Liver (tissue), 10 donors: ENCODE data around the gene MAGIX. TPM values are rescaled to one million over a fixed set of nuclear protein-coding genes. Genes with fewer than 3 reads are reported as not detected.

Experiments
- DNase-seq: peaks from one replicate; pipeline ENCODE4 v3.0.0-alpha.2; 2017; ENCODE audit warnings: low spot score
- H3K27ac ChIP-seq, 2 donors: one replicate each; pipeline ENCODE4 v1.7.0; 2013; ENCODE audit warnings: inconsistent platforms in 2 of 2, low read length in 2 of 2, control low read depth in 1 of 2, low read depth in 1 of 2, mild to moderate bottlenecking in 1 of 2
- H3K27me3 ChIP-seq, 4 donors: one replicate each; pipeline versions ENCODE4 v1.6.1 to v1.7.0; 2013; ENCODE audit warnings: low read length in 3 of 4, inconsistent platforms in 1 of 4, mild to moderate bottlenecking in 1 of 4, moderate library complexity in 1 of 4; ENCODE audit not compliant: control insufficient read depth in 4 of 4, insufficient read depth in 4 of 4
- H3K36me3 ChIP-seq, 4 donors: one replicate each; pipeline versions ENCODE4 v1.6.1 to v1.7.0; 2013; ENCODE audit warnings: low read length in 3 of 4, mild to moderate bottlenecking in 3 of 4, low read depth in 1 of 4, moderate library complexity in 1 of 4; ENCODE audit not compliant: control insufficient read depth in 4 of 4, insufficient read depth in 3 of 4
- H3K4me1 ChIP-seq, 4 donors: one replicate each; pipeline versions ENCODE4 v1.6.1 to v1.7.0; 2013; ENCODE audit warnings: low read length in 3 of 4, mild to moderate bottlenecking in 3 of 4, moderate library complexity in 1 of 4; ENCODE audit not compliant: control insufficient read depth in 4 of 4, insufficient read depth in 4 of 4
- H3K4me3 ChIP-seq, 3 donors: one replicate each; pipeline versions ENCODE4 v1.6.1 to v1.7.0; 2013; ENCODE audit warnings: low read length in 3 of 3, control low read depth in 1 of 3, low read depth in 1 of 3, mild to moderate bottlenecking in 1 of 3
- H3K9ac ChIP-seq, 2 donors: one replicate each; pipeline ENCODE4 v1.7.0; 2013; ENCODE audit warnings: low read length in 2 of 2, mild to moderate bottlenecking in 2 of 2, moderate library complexity in 2 of 2, control low read depth in 1 of 2, low read depth in 1 of 2
- H3K9me3 ChIP-seq, 4 donors: one replicate each; pipeline versions ENCODE4 v1.6.1 to v1.7.0; 2013; ENCODE audit warnings: low read length in 3 of 4; ENCODE audit not compliant: control insufficient read depth in 4 of 4
- WGBS: extraction: QIAGEN DNeasy Blood & Tissue Kit; methylation state at CpG from one replicate; pipeline ENCODE4 v1.1.7; 2013; 5-methylcytosine and 5-hydroxymethylcytosine counted together
- polyA plus RNA-seq, 2 donors: library from polyadenylated mRNA; stranded (reverse) in 1 of 2; unstranded in 1 of 2; fragments of 200-250 nt in 1 of 2; fragments of >200 nt in 1 of 2; fragmentation: Nextera tagmentation in 1 of 2; extraction: Ambion mirVana in 1 of 2; gene quantifications; one replicate each; pipeline versions ENCODE4 v1.2.1 to v1.2.3, GENCODE V29; 2013 to 2015
- small RNA-seq: library from RNA; depleted of rRNA; stranded (forward); fragments of <200 nt; gene quantifications from one replicate; pipeline ENCODE3, GENCODE V24; 2014
- total RNA-seq, 2 donors: library from RNA; depleted of rRNA; stranded (reverse); fragments of >200 nt; gene quantifications; one replicate each; pipeline ENCODE4 v1.2.3, GENCODE V29; 2014
- TF ChIP-seq, protein P1 (sequence below): IDR thresholded peaks from 2 replicates; pipeline ENCODE4 v1.6.1; 2016; ENCODE audit warnings: antibody characterized with exemption, mild to moderate bottlenecking
- donor health status: healthy.
- donor health status: healthy.
- donor health status: healthy.
- donor health status: healthy.
- donor health status: healthy.

The MAGIX gene
- total and polyA plus RNA-seq, 4 donors, result 2.9 to 10.8 (median 7.9) TPM

DNA sequence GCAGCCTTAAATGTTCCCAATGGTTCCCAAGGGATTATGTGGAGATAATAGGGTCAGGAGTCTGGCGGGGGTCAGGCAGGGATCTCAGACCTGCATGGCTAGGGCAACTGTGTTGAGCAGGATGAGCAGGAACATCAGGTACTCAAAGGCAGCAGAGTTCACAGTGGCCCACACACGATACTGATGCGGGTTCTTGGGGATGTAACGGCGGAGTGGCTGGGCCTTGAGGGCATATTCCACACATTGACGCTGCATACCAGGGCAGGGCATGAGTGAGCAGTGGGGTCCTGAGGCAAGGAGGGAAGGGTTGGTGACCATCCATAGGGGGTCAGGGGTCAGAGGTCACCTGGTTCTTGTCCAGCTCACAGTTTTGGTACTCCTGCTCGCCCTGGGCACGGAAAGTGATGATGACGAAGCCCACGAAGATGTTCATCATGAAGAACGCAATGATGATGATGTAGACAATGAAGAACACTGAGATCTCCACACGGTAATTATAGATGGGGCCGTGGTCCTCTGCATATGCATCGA, 52.5 kb downstream of the MAGIX start:
- no peaks in the 10 kb centered on the region for H3K27me3 ChIP-seq
- H3K9me3 ChIP-seq, result no peaks in the 10 kb centered on the region
- TF ChIP-seq, protein P1, sequence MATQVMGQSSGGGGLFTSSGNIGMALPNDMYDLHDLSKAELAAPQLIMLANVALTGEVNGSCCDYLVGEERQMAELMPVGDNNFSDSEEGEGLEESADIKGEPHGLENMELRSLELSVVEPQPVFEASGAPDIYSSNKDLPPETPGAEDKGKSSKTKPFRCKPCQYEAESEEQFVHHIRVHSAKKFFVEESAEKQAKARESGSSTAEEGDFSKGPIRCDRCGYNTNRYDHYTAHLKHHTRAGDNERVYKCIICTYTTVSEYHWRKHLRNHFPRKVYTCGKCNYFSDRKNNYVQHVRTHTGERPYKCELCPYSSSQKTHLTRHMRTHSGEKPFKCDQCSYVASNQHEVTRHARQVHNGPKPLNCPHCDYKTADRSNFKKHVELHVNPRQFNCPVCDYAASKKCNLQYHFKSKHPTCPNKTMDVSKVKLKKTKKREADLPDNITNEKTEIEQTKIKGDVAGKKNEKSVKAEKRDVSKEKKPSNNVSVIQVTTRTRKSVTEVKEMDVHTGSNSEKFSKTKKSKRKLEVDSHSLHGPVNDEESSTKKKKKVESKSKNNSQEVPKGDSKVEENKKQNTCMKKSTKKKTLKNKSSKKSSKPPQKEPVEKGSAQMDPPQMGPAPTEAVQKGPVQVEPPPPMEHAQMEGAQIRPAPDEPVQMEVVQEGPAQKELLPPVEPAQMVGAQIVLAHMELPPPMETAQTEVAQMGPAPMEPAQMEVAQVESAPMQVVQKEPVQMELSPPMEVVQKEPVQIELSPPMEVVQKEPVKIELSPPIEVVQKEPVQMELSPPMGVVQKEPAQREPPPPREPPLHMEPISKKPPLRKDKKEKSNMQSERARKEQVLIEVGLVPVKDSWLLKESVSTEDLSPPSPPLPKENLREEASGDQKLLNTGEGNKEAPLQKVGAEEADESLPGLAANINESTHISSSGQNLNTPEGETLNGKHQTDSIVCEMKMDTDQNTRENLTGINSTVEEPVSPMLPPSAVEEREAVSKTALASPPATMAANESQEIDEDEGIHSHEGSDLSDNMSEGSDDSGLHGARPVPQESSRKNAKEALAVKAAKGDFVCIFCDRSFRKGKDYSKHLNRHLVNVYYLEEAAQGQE, result no peak
- no peak overlapping the region for H3K4me3 ChIP-seq
- no peak overlapping the region for H3K9ac ChIP-seq
- no peak overlapping the region for H3K27ac ChIP-seq
- H3K36me3 ChIP-seq, result no peaks in the 10 kb centered on the region
- WGBS, result 87% methylated on average over 14 of the region's 14 CpGs
- no peak for DNase-seq
- no peaks in the 10 kb centered on the region for H3K4me1 ChIP-seq

Small RNAs within 50 kb of the gene (small RNA-seq; reads per million reads assigned to genes)
- gene RN7SL262P, result not detected

Other genes with a start within 250 kb of the MAGIX start
- gene PIM2, start 243.7 kb upstream of the MAGIX start, total RNA-seq, result 10 to 100 TPM in 1 of 2 donors, 1 to 10 TPM in 1; 5.8 to 28.3 TPM
- 1 to 10 TPM; 4.5 to 8.1 TPM for gene PIM2, start 243.7 kb upstream of the MAGIX start, polyA plus RNA-seq
- 10 to 100 TPM; 17.0 to 29.3 TPM for gene OTUD5, start 205.2 kb upstream of the MAGIX start, total RNA-seq
- 10 to 100 TPM in 1 of 2 donors, 1 to 10 TPM in 1; 9.3 to 18.8 TPM for gene OTUD5, start 205.2 kb upstream of the MAGIX start, polyA plus RNA-seq
- 1 to 10 TPM in 1 of 2 donors, under 1 TPM in 1; 0.28 to 1.1 TPM for gene KCND1, start 190.9 kb upstream of the MAGIX start, total RNA-seq
- gene KCND1, start 190.9 kb upstream of the MAGIX start, polyA plus RNA-seq, result under 1 TPM; 0.17 to 0.28 TPM
- gene GRIPAP1, start 160.5 kb upstream of the MAGIX start, total RNA-seq, result 10 to 100 TPM; 14.1 to 21.3 TPM
- gene GRIPAP1, start 160.5 kb upstream of the MAGIX start, polyA plus RNA-seq, result 10 to 100 TPM; 15.4 to 17.3 TPM
- 10 to 100 TPM in 1 of 2 donors, 1 to 10 TPM in 1; 9.5 to 17.1 TPM for gene TFE3, start 119.4 kb upstream of the MAGIX start, total RNA-seq
- gene TFE3, start 119.4 kb upstream of the MAGIX start, polyA plus RNA-seq, result 10 to 100 TPM in 1 of 2 donors, 1 to 10 TPM in 1; 8.6 to 22.4 TPM
- gene CCDC120, start 103.8 kb upstream of the MAGIX start, total RNA-seq, result 1 to 10 TPM; 1.0 to 1.9 TPM
- 1 to 10 TPM; 1.3 to 3.4 TPM for gene CCDC120, start 103.8 kb upstream of the MAGIX start, polyA plus RNA-seq
- gene PRAF2, start 88.8 kb upstream of the MAGIX start, total RNA-seq, result 1 to 10 TPM; 1.4 to 2.1 TPM
- gene PRAF2, start 88.8 kb upstream of the MAGIX start, polyA plus RNA-seq, result 1 to 10 TPM; 5.7 to 8.2 TPM
- gene WDR45, start 82.9 kb upstream of the MAGIX start, total RNA-seq, result 10 to 100 TPM; 28.0 to 47.9 TPM
- gene WDR45, start 82.9 kb upstream of the MAGIX start, polyA plus RNA-seq, result 10 to 100 TPM; 51.2 to 60.7 TPM
- gene GPKOW, start 39.0 kb upstream of the MAGIX start, total RNA-seq, result 10 to 100 TPM in 1 of 2 donors, 1 to 10 TPM in 1; 9.5 to 13.8 TPM
- gene GPKOW, start 39.0 kb upstream of the MAGIX start, polyA plus RNA-seq, result 10 to 100 TPM in 1 of 2 donors, 1 to 10 TPM in 1; 7.7 to 12.0 TPM
- 1 to 10 TPM; 2.4 to 6.7 TPM for gene PLP2, start 9.1 kb downstream of the MAGIX start, total RNA-seq
- gene PLP2, start 9.1 kb downstream of the MAGIX start, polyA plus RNA-seq, result 10 to 100 TPM; 22.6 to 24.5 TPM
- 1 to 10 TPM; 2.5 to 6.5 TPM for gene PRICKLE3, start 23.6 kb downstream of the MAGIX start, total RNA-seq
- 1 to 10 TPM; 2.1 to 3.3 TPM for gene PRICKLE3, start 23.6 kb downstream of the MAGIX start, polyA plus RNA-seq
- under 1 TPM; 0.61 to 0.67 TPM for gene SYP, start 37.4 kb downstream of the MAGIX start, total RNA-seq
- gene SYP, start 37.4 kb downstream of the MAGIX start, polyA plus RNA-seq, result under 1 TPM; 0.30 to 0.33 TPM
- not detected for gene CACNA1F, start 70.6 kb downstream of the MAGIX start, total RNA-seq
- under 1 TPM in 1 of 2 donors, not detected in 1; 0.03 TPM for gene CACNA1F, start 70.6 kb downstream of the MAGIX start, polyA plus RNA-seq
- gene CCDC22, start 72.7 kb downstream of the MAGIX start, total RNA-seq, result 1 to 10 TPM; 6.2 TPM
- gene CCDC22, start 72.7 kb downstream of the MAGIX start, polyA plus RNA-seq, result 1 to 10 TPM; 4.2 to 7.8 TPM
- under 1 TPM; 0.05 to 0.08 TPM for gene FOXP3, start 102.0 kb downstream of the MAGIX start, total RNA-seq
- gene FOXP3, start 102.0 kb downstream of the MAGIX start, polyA plus RNA-seq, result under 1 TPM; 0.29 to 0.65 TPM
- 1 to 10 TPM; 1.3 to 1.7 TPM for gene PPP1R3F, start 107.0 kb downstream of the MAGIX start, total RNA-seq
- 1 to 10 TPM in 1 of 2 donors, under 1 TPM in 1; 0.78 to 1.6 TPM for gene PPP1R3F, start 107.0 kb downstream of the MAGIX start, polyA plus RNA-seq
- gene GAGE10, start 140.9 kb downstream of the MAGIX start, total RNA-seq, result not detected
- gene GAGE10, start 140.9 kb downstream of the MAGIX start, polyA plus RNA-seq, result not detected
- not detected for gene GAGE12J, start 159.3 kb downstream of the MAGIX start, total RNA-seq
- not detected for gene GAGE12J, start 159.3 kb downstream of the MAGIX start, polyA plus RNA-seq
- not detected for gene GAGE13, start 168.8 kb downstream of the MAGIX start, total RNA-seq
- not detected for gene GAGE13, start 168.8 kb downstream of the MAGIX start, polyA plus RNA-seq